GM15510 (cell line): Measurements from ENCODE around the gene CAPN15.

Experiments used
- POLR2A ChIP-seq: IDR thresholded peaks from 3 replicates; pipeline ENCODE4 v1.6.1; 2011; ENCODE audit warnings: borderline replicate concordance; ENCODE audit not compliant: insufficient read length; ENCODE audit errors: extremely low read depth

Gene CAPN15

DNA sequence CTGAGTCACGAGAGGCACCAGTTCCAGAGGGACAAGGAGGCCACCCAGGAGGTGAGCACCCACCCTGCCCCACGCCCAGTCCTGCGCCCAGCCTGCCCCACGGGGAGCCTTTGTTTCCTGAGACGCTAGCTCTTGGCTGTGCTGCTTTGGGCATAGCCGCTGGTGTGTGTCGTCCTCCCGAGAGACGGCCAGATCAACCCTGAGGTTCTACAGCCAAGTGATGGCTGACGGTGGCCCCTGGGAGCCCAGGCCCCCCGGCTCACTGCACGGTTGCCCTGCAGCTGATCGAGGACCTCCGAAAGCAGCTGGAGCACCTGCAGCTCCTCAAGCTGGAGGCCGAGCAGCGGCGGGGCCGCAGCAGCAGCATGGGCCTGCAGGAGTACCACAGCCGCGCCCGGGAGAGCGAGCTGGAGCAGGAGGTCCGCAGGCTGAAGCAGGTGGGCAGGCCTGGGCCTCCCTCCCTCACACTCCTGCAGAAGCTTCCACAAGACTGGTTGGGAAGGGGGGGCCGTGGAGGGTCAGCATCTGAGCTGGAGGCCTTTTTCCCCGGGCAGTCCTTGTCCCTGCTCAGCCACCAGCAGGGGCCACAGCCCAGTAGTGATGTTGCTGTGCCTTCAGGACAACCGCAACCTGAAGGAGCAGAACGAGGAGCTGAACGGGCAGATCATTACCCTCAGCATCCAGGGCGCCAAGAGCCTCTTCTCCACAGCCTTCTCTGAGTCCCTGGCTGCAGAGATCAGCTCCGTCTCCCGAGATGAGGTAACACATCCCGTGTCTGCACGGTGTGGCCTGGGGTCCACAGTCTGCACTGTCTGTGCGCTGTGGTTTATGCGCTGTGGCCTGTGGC is 7.4 kb upstream of the CAPN15 start:
- TF ChIP-seq POLR2A, result no peak

DNA sequence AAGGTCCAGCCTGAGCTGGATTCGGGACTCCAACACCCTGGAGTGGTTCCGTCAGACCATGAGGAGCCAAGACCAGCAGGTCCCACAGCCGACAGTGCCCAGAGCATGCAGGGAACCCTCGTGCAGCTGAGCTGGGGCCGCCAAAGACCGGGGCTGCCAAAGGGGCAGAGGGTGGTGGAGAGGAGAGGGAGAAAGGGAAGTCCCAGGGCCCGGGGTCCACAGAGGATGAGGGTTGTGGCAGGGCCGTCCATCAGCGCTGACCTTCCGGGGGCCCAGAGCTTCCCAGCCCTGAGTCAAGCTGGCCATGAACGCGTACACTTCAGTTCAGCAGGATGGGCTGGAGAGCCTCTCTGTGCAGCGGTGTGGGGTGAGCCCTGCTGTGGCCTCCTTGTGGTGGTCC is 6.7 kb upstream of the CAPN15 start:
- TF ChIP-seq POLR2A, result no peak

DNA sequence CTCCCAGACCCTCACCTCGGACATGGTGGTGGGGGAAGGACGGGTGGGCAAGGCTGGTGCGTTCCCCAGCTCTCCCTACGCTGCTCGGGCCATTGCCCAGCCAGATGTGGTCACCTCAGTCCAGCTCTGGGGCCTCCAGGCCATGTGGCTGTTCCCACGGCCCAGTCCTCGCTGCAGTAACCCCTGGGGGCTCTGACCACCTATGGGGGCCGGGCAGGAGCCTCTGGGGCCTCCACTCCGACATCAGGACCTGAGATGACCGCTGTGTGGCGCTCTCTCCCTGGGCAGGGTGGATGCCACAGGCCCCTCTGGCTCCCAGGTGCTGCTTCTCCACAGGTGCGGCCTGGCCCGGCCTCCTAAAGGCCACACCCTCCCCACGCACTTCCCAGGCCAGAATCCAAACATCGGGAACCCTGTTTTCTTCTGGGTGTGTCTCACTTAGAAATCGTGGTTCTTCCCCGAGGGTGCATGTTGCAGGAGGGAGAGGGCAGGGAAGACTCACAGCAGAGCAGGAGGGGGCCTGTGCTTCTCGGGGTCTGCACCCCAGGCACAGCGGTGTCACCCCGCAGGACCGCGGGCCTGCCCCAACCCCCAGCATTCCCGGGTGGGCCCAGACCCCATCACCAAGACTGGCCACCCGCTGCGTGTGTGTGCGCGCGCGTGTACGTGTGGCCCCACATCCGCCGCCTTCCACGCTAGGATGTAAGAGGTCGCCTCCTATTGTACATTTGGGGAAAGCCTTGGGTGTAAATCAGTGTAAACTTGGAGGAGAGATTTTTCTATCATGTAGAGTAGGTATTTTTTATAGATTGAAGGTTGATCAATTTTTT is 5.9 kb upstream of the CAPN15 start:
- no peak for TF ChIP-seq POLR2A

DNA sequence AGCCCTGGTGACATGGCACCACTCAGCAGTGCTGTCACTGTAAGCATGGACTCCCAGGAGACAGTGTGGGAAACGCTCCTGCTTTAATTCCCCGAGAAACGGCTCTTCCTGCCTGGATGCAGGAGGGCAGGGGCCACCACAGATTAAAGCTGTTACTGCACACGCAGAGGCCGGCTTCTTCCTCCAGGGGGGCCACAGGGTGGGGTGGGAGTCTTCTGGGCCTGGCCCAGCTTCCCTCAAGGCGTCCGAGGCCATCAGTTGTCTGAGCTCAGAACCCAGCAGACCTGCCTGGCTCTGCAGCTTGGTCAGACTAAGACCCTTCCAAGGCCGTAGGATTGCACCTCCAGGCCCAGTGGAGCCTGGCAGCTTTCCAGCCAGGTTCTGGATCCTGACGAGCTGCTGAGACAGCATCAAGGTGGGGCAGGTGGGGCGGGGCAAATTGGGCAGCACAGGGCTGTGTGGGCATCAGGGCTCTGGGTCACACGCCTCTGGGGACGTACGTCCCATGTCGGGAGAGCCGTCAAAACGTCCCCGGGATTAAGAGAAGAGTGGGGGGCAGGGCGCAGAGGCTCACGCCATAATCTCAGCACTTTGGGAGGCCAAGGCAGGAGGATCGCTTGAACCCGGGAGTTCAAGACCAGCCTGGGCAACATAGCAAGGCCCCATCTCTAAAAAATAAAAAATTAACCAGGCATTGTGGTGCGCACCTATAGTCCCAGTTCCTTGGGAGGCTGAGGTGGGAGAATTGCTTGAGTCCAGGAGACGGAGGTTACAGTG is 5.0 kb upstream of the CAPN15 start:
- no peak for TF ChIP-seq POLR2A

DNA sequence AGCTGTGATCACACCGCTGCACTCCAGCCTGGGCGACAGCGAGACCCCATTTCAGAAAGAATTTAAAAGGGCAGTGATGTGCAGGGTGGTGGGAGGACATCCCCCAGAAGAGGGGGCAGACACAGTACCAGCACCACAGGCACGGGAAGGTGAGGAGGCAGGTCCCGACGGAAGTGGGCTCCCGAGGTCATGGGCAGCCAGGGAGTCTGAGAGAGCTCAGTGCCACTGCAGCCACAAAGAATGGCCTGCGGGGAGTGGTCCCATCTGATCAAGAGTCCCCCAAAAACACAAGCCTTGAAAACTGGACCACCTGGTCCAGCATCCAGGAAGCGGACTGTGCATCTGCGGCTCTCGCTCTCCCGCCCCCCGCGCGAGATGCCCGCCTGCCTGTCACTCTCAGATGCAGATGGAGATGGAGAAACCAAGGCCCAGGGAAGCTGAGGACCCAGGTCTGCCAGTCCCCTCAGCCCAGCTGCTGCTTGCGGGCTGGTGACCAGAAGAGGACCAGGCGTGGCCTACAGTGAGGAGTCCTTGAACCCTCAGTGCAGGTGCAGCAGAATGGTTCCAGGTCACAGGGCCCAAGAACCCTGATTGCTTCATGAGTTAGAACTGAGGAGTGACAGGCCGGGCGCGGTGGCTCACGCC is 4.3 kb upstream of the CAPN15 start:
- TF ChIP-seq POLR2A, result no peak

DNA sequence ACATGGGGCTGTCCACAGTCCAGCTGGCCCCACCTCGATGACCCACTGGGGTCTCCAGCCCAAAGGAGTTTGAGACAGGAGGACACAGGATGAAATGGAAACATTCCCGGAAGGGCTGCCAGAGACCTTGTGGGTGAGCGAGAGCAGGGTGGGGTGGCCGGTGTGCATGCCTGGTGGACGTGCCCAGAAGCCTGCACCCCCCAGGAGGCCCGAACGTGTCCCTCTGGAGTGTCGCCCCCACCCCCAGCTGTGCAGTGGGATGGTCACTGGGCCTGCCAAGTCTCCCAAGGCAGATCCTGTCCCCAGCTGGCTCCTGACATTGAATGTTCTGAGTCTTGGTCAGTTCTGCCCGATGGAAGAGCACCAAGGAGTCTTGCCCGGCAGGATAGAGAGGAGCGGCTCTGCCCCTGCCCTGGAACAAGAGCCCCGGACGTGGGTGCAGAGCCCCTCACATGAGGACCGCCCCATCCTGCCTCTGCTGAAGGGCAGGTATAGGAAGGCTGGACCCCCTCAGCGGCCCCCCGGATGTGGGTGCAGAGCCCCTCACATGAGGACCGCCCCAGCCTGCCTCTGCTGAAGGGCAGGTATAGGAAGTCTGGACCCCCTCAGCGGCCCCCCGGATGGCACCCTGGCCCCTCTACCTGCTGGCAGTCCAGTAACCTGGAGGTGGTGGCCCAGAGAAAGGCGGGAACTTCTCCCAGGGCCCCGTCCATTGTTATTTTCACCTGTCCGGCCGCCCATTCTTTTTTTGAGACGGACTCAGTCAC is 3.1 kb upstream of the CAPN15 start:
- no peak for TF ChIP-seq POLR2A

DNA sequence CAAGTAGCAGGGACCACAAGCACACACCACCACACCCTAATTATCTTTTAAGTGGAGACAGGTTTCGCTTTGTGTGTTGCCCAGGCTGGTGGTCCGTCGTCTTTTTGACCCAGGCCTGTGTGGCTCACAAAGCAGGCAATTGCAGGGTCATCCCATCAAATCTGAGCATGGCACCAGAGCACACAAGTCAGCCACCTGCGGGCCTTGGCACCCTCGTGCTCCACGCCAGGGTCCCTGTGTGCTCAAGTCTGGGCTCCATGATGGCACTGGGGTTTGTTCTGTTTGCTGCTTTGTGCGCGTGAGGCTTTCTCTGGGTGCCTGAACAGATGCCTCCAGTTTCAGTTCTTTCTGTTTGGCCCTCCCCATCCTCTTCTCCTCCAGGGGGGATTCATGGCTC is 2.4 kb upstream of the CAPN15 start:
- TF ChIP-seq POLR2A, result no peak

DNA sequence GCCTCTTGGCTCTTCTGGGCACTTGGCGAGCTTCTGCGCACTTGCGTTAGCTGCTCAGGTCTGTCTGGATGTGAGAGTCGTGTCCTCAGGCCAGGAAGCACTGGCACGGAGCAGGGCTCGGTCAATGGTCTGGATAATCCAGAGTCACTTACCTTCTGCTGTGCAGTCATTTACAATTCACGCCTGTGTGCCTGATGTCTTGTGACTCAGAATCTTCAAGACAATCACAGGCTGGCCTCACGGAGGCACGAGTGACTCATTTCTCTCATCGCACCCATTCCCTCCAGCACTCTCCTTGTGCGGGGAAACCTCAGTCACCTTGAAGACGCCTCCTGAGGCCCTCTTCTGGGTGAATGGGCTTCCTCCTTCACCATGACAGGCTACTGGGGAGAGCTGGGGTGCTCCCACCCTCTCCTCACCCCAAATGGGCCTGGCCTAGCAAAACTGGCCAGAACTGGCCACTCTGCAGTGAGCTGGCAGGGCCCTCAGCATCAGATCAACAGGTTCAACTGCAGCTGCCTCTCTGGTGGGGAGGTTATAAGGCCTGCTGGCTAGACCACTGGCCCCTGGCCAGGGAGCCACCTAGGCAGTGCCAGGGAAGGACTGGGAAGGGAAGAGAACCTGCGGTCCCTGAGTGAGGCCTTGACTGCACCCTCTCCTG is 1.9 kb upstream of the CAPN15 start:
- TF ChIP-seq POLR2A, result no peak

DNA sequence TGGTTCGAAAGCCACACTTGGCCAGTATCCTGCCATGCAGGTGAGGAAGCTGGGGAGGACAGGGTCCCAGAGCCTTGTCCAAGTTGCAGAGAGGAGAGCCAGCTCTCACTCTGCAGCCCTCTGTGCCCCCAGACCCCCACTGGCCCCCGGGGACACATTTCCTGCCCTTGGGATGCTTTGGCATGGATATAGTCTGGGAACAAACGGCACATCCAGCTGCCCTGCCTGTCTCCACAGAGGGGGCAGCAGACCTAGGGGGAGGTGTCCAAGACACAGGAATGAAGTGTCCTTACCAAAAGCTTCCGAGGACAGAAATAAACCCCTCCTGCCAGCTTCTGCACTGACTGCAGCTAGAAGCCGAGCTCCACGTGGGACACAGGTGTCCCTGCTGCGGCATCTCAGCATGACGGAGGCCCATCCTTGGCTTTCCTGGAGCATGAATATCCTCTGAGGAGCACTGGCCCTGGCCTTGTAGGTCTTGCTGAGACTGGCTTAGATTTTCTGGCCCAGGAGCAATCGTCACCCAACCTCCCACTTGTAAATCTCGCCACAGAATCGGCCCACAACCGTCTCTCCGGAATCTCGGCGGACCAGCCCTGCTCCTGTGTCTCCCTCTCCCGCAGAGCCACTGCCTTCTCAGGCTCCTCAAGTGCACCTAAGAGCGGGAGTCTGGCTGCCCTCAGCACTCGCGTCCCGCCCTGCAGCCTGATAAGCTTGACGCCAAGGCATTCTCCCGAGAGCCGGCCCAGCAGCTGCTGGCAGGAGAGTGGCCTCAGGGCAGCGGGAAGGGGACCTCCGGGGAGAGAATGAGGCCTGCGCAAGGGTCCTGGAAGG is 1.1 kb upstream of the CAPN15 start:
- TF ChIP-seq POLR2A, result no peak

DNA sequence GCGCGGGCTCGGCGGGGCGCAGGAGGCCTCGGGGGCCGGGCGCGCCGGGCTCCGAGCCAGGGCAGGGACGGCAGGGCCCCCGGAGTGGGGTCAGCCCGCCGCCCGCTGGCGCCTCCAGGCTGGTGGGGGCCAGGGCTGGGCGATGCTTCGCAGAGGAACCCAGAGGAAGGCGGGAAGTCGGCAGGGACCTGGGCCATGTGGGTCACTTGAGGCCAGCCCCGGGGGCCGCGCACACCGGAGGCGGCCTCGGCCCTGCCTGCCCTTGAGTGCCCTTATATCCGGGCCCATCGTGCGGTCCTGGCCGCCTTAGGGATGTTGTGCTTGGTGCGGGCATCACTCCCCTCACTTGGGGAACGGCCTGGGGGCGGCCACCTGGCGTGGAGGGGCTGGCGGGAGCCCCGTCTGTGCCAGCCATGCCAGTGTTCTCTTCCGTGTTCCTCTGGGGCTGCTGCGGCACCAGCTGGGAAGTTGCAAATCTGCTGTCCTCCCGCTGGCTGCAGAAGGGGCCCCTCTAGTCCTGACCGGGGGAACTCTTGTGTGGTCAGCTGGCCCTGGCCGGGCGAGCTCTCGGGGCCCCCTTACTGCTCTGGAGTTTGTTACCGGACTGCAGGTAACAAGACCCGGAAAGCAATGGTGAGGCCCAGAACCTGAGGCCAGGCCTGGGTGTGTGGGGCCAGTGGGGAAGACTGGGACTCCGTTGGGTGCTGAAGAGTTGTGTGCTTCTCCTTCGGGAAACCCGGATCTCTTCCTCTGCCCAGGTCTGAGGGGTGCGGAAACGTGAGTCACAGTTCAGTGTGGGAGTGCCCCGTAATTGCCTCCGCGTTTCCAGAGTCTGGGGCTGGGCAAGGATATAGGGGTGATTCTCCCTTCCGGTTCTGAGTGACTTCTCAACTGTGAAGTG is 849 bp downstream of the CAPN15 start:
- TF ChIP-seq POLR2A, result peak; percentile 29

DNA sequence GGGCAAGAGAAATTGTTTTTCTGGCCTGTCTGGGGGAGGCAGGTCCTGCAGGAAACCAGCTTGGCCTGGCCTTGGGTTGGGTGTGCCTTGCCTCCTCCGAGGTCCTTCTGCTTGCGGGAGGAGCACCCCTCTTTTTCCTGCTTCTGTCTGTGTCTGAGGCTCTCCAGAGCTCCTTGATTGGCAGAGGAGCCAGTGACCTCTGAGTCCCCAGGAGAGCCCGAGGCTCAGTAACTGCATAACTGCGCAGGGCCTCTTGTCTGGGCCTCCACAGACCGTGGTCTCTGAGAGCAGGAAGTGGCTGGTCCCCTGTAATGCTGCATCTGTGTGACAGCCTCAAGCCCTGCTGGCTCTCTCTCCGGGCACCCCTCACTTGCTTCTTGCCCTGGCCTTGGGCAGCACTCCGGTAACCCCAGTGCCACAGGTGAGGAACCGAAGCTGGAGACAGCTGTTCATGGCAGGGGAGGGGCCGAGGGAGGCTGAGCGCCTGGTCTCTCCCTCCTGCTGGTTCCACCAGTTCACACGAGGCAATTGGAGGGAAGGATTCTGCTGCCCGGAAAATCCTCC is 1.6 kb downstream of the CAPN15 start:
- no peak for TF ChIP-seq POLR2A
